GM19239 (cell line): ENCODE measurements around the gene SLC19A1.
"Not testable (repeated sequence)": the region's sequence is repeated elsewhere in the genome, so short reads cannot be mapped to it uniquely, and the experiment has no call there.

Experiments used
- DNase-seq: peaks from one replicate; pipeline ENCODE4 v3.0.0; 2011; ENCODE audit warnings: low spot score; ENCODE audit not compliant: insufficient read length
- FAIRE-seq: peaks from 2 replicates; lab custom pipeline; 2011; peaks lifted over from hg19 to GRCh38; lab: Jason Lieb, UNC

Gene SLC19A1

GRCh38 chr21:45535341-45536081 is 6.7 kb downstream of the SLC19A1 start:
- DNase-seq (no peak), FAIRE-seq (no peak)

GRCh38 chr21:45534636-45535331 is 7.5 kb downstream of the SLC19A1 start:
- DNase-seq, result no peak

DNA sequence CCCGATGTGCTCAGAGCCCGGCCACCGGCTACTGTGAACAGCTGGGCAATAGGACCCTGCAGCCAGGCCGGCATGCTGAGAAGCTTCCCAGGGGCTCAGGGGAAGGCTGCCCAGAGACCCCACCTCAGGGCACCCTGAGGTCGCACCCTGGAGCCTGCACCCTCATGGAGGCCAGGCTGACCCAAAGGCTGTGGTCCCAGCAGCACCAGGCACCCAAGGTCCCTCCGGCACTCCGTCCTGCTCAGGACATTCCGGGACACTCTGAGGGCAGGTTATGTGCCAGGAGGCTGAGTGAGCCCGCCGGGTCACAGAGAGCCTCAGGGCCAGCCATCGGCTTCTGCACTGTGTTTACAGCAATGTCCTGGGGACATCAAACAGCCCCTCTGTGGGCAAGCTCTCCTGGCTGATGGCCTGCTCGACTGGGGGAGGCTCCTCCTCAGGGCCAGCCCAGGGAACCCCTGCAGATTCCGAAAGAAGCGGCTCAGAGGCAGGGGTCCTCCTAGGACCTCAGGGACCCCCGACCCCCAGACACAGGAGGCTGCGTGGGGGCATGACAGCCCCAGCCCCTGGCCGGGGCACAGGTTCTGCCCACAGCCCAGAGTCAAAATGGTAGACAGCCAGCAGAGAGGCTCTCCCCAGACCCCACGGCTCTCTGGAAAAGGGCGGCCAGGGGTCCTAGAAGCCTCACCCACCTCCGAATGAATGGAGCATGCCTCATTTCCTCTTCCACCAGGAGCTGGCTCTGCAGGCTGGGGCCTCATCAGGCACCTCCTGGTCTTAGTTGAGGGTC is 8.2 kb downstream of the SLC19A1 start:
- no peak for DNase-seq
- FAIRE-seq, result no peak

More at GRCh38 chr21:45534636-45535331, 7.5 kb downstream of the SLC19A1 start:
- FAIRE-seq, result no peak

GRCh38 chr21:45533361-45533845 is 8.8 kb downstream of the SLC19A1 start:
- DNase-seq (no peak), FAIRE-seq (no peak)

DNA sequence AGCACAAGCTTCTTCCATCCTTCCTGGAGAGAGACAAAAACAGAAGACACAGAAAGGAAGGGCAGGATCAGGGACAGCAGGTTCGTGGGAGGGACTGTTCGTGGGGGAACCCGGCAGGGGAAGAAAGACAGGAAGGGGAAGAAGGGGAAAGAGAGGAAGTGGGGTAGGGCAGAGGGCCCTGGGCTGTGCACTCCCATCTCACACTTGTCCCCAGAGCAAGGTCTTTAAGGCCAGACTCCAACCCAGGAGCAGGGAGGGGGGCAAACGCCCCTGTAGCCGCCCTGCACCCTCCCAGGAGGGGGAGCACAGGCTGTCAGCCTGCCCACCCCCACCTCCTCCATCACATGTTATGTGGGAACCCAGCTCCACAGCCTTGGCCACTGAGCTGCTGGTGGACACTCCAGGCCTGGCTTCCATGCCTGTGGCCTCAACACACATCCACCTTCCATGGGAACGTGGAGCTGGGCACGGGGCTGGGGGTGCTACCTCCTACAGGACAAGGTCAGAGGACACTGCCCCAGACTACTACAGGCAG is 9.3 kb downstream of the SLC19A1 start:
- FAIRE-seq, result no peak

GRCh38 chr21:45531393-45532215 is 10.6 kb downstream of the SLC19A1 start:
- FAIRE-seq (no peak), DNase-seq (no peak)

More for the DNA sequence above, 9.3 kb downstream of the SLC19A1 start:
- no peak for DNase-seq

DNA sequence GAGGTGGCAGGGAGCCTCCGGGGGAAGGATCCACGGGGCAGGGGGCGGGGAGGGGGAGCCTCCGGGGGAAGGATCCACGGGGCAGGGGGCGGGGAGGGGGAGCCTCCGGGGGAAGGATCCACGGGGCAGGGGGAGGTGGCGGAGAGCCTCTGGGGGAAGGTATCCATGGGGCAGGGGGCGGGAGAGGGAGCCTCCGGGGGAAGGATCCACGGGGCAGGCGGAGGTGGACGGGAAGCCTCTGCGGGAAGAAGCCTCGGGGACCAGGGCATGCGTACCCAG is 11.2 kb downstream of the SLC19A1 start:
- not testable (repeated sequence) for FAIRE-seq, DNase-seq

GRCh38 chr21:45530423-45531113 is 11.7 kb downstream of the SLC19A1 start:
- no peak for DNase-seq
- FAIRE-seq, result no peak

- FAIRE-seq, result no peak
- DNase-seq, result no peak
Observed at GRCh38 chr21:45529785-45530422, 12.3 kb downstream of the SLC19A1 start.

- DNase-seq (no peak), FAIRE-seq (no peak)
Observed at GRCh38 chr21:45528981-45529784, 13.1 kb downstream of the SLC19A1 start.

DNA sequence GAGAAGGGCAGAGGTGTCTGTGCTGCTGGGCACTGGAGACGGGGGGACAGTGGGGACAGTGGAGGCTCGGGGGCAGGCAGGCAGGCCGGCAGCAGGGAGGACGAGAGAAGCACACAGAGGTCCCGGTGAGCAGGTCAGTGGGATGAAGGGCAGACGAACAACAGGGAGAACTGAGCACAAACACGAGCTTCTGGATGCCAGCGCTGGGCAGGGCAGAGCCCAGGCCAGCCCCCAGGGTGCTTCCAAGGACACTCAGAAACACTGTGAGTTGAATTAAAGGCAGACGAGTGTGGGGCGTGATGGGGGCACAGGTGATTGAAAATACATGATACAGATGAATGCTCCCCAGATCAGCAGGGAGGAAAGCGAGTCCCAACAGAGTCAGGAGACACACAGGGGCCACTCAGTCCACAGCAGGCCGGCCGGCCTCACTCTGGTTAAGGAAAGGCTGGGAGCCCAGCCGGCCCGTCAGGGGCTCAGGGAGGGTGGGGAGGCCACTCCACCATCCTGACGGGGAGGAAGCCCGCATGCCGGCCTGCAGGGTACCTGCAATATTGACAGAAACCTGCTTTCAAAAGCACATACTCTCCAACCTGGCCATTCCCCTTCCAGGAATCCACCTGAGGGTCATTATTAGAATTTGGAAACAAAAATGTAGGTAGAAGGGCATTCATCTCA is 14.1 kb downstream of the SLC19A1 start:
- no peak for FAIRE-seq
- DNase-seq, result no peak

- not testable (repeated sequence) for DNase-seq, FAIRE-seq
Observed at GRCh38 chr21:45527151-45527999, 14.9 kb downstream of the SLC19A1 start.

- no peak for DNase-seq
- no peak for FAIRE-seq
Observed at GRCh38 chr21:45525910-45526306, 16.3 kb downstream of the SLC19A1 start.

GRCh38 chr21:45525153-45525909 is 16.9 kb downstream of the SLC19A1 start:
- DNase-seq (no peak), FAIRE-seq (no peak)

DNA sequence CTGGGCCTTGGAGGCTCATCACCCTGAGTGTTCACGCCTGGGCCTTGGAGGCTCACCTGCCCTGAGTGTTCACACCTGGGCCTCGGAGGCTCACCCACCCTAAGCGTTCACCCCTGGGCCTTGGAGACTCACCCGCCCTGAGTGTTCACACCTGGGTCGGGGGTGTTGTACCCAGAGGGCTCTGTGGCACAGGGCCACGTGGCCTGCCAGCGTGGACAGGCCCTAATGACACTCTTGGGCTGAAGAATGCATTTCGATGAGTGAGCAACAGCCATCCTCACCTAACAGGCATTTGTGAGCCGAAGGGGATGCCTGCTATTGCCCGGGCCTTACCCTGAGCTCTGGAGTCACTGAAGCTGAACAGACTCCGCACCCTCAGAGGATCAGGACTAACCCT is 17.5 kb downstream of the SLC19A1 start:
- DNase-seq (no peak), FAIRE-seq (no peak)
